ENCODE measurements around the gene CARD19. TPM values are rescaled to one million over a fixed set of nuclear protein-coding genes. Genes with fewer than 3 reads are reported as not detected.
A peak's percentile ranks its signal among the peaks of the same experiment; 100 is the strongest.

Gene CARD19
- total RNA-seq, 4 donors from 2014 or later: 16.2 to 37.8 (median 29.0) TPM

- peaks cover 24 to 87% (median 55%) of the 10 kb centered on the region in 3 donors for H3K4me1 ChIP-seq
- H3K27me3 ChIP-seq: no peaks in the 10 kb centered on the region
- intact Hi-C loops (cut with DNase I): no loop called here
- DNase-seq: no peak
- no peak overlapping the region for H3K27ac ChIP-seq
- WGBS, 2 donors: 62 to 100% methylated on average over 1 to 10 of the region's 11 CpGs
- no peaks in the 10 kb centered on the region for H3K9me3 ChIP-seq
- no peak overlapping the region for H3K4me3 ChIP-seq
- no peaks in the 10 kb centered on the region for H3K36me3 ChIP-seq
- TF ChIP-seq, protein P1, sequence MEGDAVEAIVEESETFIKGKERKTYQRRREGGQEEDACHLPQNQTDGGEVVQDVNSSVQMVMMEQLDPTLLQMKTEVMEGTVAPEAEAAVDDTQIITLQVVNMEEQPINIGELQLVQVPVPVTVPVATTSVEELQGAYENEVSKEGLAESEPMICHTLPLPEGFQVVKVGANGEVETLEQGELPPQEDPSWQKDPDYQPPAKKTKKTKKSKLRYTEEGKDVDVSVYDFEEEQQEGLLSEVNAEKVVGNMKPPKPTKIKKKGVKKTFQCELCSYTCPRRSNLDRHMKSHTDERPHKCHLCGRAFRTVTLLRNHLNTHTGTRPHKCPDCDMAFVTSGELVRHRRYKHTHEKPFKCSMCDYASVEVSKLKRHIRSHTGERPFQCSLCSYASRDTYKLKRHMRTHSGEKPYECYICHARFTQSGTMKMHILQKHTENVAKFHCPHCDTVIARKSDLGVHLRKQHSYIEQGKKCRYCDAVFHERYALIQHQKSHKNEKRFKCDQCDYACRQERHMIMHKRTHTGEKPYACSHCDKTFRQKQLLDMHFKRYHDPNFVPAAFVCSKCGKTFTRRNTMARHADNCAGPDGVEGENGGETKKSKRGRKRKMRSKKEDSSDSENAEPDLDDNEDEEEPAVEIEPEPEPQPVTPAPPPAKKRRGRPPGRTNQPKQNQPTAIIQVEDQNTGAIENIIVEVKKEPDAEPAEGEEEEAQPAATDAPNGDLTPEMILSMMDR (IDR thresholded peaks at IDR 0.05): no peak
- no peak for TF ChIP-seq POLR2A (IDR thresholded peaks at IDR 0.05)
Observed at GRCh38 chr9:93137362-93137761, 41.3 kb downstream of the CARD19 start.

DNA sequence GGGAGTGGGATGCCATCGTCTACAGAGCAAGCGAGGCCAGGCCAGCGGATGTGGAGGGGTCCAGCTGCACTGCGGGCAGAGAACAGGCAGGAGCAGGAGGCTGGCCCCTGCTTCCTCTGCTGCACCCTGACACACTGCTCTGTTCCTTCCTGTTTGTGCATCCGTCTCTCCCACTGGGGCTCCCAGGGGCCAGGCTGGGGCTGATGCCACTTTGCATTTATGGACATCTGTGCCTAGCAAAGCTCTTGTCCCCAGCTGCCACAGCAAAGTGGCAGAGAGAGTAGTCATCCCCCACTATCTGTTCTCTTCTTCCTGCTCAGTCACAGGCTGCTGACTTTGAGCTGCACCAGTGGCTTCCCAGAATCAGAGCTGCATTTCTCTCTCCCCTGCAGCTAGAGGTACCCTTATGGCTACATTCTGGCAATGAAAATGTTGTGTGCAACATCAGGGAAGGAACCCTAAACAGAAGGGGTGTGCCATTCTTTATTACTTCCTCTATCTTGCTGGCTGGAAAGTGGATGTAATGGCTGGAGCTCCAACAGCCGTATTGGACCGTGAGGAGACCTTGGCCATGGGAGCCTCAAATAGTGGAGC, 42.3 kb downstream of the CARD19 start:
- Histone ChIP-seq H3K36me3 (no peaks in the 10 kb centered on the region), H3K4me1 (peaks cover 16 to 87% (median 47%) of the 10 kb centered on the region in 3 donors), H3K27ac (no peak overlapping the region), H3K4me3 (no peak overlapping the region), H3K9me3 (no peaks in the 10 kb centered on the region), H3K27me3 (no peaks in the 10 kb centered on the region)
- 68 to 72% methylated on average over 4 to 7 of the region's 7 CpGs for WGBS, 2 donors
- intact Hi-C loops (cut with DNase I): no loop called here
- TF ChIP-seq, protein P1 (IDR thresholded peaks at IDR 0.05): no peak
- TF ChIP-seq POLR2A (IDR thresholded peaks at IDR 0.05): no peak
- no peak for DNase-seq

GRCh38 chr9:93139365-93140182, 43.6 kb downstream of the CARD19 start:
- no peaks in the 10 kb centered on the region for H3K9me3 ChIP-seq
- peak overlapping the region in 2 of 4 donors; percentile 36 to 63 for H3K27ac ChIP-seq
- H3K36me3 ChIP-seq: no peaks in the 10 kb centered on the region
- no peak for DNase-seq
- H3K4me1 ChIP-seq: peaks cover 25 to 90% (median 57%) of the 10 kb centered on the region in 3 donors
- no peaks in the 10 kb centered on the region for H3K27me3 ChIP-seq
- 55% methylated on average over 3 to 4 of the region's 16 CpGs for WGBS, 2 donors
- no peak overlapping the region for H3K4me3 ChIP-seq
- intact Hi-C loops (cut with DNase I): no loop called here
- TF ChIP-seq POLR2A (IDR thresholded peaks at IDR 0.05): no peak
- TF ChIP-seq, protein P1 (IDR thresholded peaks at IDR 0.05): no peak

- Histone ChIP-seq H3K27me3 (no peaks in the 10 kb centered on the region), H3K36me3 (no peaks in the 10 kb centered on the region), H3K4me1 (peaks cover 21 to 70% (median 34%) of the 10 kb centered on the region in 3 donors), H3K9me3 (no peaks in the 10 kb centered on the region), H3K27ac (peak overlapping the region in 3 of 4 donors; percentile 40 to 64 (median 51)), H3K4me3 (no peak overlapping the region)
- no peak for DNase-seq
- TF ChIP-seq, protein P1 (IDR thresholded peaks at IDR 0.05): no peak
- no peak for TF ChIP-seq POLR2A (IDR thresholded peaks at IDR 0.05)
- intact Hi-C loops (cut with DNase I): no loop called here
- WGBS, 2 donors: 43 to 50% methylated on average over 1 to 4 of the region's 8 CpGs
Observed at GRCh38 chr9:93141771-93142483, 45.9 kb downstream of the CARD19 start.
